Right forelimb (tissue), 1 donor: ENCODE measurements around the gene SIAH1.
A peak's percentile ranks its signal among the peaks of the same experiment; 100 is the strongest.
"Not testable (repeated sequence)": the region's sequence is repeated elsewhere in the genome, so short reads cannot be mapped to it uniquely, and the experiment has no call there.

Experiments
- DNase-seq: peaks from one replicate; pipeline ENCODE4 v3.0.0-alpha.2; 2018

The SIAH1 gene

GRCh38 chr16:48393485-48394354 lies 8.5 kb upstream of the SIAH1 start:
- DNase-seq, result no peak

- DNase-seq, result no peak
Measured at GRCh38 chr16:48392407-48392806, 7.2 kb upstream of the SIAH1 start.

GRCh38 chr16:48386559-48387312 lies 1.5 kb upstream of the SIAH1 start:
- DNase-seq, result no peak

DNA sequence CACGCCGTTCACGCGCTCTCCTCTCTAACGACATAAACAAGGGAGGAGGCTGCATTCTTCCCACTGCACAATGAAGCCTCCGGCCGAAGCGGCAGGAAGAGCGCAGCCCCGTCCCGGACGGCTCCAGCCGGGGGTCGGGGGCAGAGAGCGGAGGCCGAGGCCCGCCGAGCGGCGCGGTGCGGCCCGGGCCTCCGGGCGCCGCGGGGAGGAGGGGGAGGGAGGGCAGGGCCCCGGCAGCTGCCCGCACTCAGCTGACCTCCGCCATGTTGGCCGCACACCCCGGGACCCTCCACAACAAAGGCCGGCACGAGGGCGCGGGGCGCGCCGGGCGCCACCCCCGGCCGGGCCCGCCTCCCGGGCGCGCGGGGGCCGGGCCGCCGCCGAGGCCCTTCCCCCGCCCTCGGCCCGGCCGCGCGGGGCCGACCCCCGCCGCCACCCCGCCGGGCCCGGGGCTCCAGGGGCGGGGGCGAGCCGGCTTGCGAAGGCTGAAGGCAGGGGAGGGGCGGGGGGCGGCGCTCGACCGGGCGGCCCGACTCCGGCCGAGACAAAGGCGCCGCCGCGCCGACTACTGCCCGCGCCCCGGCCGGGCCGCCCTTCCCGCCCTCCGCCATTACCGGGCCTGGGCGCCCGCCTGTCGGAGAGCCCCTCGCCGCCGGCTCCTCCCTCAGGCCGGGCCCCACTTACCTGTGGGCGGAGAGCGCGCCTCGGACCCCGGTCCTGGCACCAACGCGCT lies 527 bp downstream of the SIAH1 start:
- DNase-seq, result peak; percentile 78

DNA sequence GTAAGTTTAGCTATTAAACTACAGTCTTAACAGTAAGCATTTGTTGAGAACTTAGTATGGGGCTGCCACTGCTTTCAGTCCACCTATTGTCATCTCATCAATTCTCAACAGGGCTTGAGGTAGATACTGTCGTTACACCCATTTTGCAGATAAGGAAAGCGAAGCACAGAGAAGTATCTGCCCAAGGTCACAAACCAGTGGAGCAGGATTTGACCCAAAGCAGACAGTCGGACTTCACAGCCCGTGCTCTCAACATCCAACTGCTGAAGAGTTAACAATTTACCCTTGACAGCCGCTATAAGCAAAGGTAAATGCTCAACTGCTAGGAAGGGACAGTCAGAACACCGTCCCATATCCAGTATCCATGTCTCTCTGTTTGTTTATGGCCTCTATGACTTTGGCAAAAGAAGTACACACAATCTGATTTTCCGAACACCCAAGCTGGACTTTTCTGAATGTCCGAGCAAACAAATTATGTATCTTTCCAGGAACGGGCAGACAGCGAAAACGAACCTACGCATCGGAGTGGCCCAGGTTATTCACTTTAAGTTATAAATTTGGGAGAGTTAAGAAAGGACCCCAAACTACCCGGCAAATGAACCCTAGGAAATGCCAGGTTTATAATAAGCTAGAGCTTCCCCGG lies 1.2 kb downstream of the SIAH1 start:
- DNase-seq, result peak; percentile 58

GRCh38 chr16:48383009-48383876 lies 2.0 kb downstream of the SIAH1 start:
- DNase-seq, result no peak

DNA sequence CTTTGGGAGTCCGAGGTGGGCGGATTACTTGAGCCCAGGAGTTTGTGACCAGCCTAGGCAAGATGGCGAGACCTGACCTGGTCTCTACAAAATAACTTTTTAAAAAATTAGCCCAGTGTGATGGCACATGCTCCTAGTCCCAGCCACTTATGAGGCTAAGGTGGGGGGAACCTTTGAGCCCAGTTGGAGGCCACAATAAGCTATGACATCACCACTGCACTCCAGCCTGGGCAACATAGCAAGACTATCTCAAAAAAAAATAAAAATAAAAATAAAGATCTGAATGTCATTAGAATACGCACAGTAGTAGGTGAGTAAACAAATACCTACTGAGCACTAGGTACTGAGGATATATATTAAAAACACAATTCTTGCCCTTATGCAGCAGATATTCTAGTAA lies 3.1 kb downstream of the SIAH1 start:
- no peak for DNase-seq

DNA sequence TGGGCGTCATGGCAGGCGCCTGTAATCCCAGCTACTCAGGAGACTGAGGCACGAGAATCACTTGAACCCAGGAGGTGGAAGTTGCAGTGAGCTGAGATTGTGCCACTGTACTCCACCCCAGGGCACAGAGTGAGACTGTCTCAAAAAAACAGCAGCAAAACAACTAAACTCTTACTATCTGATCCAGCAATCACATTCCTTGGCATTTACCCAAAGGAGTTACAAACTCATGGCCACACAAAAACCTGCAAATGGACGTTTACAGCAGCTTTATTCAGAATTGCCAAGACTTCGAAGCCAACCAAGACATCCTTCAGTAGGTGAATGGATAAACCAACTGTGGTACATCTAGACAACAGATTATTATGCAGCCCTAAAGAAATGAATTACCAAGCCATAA lies 4.0 kb downstream of the SIAH1 start:
- no peak for DNase-seq

DNA sequence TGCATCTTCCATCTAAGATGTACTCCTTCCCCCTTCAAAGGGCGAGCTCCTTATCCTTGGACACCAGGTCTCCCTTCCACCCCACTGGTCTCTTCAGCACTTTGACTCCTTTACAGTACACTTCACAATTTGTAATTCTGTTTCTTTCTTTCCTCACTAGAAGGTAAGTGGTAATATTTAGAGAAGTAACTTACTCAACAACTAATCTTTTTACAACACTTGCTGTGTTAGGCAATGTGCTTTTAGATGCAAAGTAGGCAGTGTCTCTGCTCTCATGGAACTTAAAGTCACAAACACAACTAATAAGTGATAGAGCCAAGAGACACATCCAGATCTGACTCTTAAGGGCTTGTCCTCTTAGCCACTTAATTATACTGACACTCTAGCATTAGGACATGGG lies 6.4 kb downstream of the SIAH1 start:
- DNase-seq, result no peak

GRCh38 chr16:48378276-48378675 lies 6.9 kb downstream of the SIAH1 start:
- no peak for DNase-seq

- DNase-seq, result not testable (repeated sequence)
Measured at GRCh38 chr16:48377301-48377700, 7.9 kb downstream of the SIAH1 start.

DNA sequence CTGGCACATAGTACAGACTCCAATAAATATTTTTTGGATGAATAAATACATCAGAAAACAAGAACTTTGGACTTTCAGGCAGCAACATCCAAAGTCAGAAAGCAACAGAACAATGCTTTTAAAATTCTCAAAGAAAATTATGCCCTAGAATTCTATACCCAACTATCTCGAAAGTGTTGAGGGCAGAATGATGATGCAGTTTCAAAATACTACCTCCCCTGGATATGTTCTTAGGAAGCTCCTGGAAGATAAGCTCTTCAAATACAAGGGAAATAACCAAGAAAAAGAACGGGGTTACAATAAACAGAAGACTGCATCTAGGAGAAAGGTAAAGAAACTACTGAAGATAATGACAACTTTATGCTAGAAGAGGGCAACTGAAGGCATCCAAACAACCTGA lies 11.0 kb downstream of the SIAH1 start:
- DNase-seq, result no peak

DNA sequence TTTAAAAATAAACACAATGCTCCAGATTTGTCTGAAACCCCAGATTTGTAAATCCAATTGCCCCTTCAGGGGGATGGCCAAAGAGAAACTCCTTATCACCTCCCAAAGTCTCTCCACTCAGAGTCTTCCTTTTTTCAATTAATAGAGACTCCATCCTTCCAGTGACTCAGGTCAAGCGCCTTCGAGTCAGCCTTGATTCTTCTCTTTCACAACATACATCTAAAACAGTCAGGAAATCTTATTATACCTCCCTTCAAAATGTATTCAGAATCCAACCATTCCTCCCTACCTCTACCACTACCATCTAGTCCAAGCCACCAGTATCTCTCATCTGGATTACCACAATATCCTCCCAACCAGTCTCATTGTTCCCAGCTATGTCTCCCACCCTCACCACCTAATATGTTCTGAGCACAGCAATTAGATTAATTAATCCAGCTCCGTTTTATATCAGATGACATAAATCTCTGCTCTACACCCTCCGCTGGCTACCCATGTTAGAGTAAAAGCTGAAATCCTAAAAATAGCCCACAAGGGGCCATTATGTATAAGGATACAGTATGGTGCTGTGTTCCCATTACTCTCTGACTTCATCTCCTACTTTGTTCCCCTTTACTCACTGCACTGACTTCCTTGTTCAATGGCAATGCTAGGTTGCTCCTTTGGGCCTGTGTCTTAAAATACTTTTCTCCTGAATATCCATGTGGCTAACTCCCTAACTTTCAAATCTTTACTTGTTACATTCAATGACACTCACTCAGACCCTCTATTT lies 11.8 kb downstream of the SIAH1 start:
- no peak for DNase-seq

DNA sequence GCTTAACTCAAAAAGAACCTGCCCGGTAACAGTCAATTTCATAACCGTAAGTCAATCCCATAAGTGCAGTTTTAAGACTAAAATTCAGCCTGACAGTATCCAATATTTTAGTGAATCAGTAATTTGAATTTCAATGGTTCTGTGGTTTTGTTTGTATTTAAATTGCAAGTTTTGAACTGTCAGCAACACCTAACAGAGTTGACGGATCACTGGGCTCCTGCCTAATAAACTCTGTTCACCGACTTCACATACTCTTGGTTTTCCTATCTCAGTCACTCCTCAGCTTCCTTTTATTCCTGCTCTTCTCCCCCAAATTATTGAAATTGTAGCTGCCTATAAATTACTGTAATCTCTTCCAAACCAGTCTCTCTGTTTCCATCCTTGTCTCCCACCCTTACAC lies 12.5 kb downstream of the SIAH1 start:
- DNase-seq, result no peak

- no peak for DNase-seq
Measured at GRCh38 chr16:48371393-48371780, 13.8 kb downstream of the SIAH1 start.

- not testable (repeated sequence) for DNase-seq
Measured at GRCh38 chr16:48370668-48371392, 14.4 kb downstream of the SIAH1 start.

GRCh38 chr16:48370229-48370628 lies 15.0 kb downstream of the SIAH1 start:
- no peak for DNase-seq

DNA sequence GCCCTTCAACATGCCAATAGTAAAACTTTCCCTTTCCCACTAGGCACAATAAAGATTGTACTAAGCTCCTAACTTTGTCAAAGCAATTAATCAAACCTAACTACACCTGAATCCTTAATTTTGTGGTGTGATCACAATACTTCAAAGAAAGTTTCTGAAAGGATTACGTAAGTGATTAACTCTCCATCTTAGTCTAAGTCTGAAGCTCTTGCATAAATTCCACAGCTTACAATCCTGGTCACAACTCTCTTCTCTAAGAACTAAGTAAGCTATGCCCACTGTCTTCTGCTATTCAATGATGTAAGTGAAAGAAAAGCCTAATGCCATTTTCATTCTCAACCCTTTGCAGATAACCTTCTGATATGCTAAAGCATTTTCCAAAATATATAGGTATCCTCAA lies 15.4 kb downstream of the SIAH1 start:
- no peak for DNase-seq

DNA sequence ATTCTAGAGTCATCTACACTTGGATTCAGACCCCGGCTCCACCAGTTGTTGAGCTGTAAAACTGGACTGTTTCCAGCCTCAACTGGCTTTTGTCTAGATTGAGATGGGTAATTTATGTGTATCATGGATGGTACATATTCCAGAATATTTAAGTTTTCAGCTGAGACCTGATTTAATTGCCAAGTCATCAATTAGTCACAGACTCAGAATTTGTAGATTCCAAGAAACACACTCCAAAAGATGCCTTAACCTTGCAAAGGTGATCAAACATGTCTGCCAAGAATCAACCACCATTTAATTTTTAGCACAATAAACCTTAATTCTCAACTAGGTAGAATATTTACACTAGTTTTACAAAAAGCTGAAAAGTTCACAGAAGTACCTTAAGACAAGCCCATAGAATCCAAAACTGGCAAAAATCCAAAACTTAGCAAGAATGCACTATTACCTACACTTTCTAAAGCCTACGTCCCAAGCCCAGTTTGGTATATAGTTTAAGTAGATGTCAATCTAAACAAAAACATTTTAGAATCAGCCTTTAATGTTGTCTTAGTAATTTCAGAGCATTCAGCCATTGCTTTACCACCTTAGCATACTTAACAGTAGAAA lies 17.7 kb downstream of the SIAH1 start:
- no peak for DNase-seq
